ENCODE data around the gene TNS1. TPM values are rescaled to one million over a fixed set of nuclear protein-coding genes. Genes with fewer than 3 reads are reported as not detected.
"Not testable (repeated sequence)": the region's sequence is repeated elsewhere in the genome, so short reads cannot be mapped to it uniquely, and the experiment has no call there.

Gene TNS1
- total RNA-seq, 2 donors from 2014 or later: 4.4 to 44.9 TPM

DNA sequence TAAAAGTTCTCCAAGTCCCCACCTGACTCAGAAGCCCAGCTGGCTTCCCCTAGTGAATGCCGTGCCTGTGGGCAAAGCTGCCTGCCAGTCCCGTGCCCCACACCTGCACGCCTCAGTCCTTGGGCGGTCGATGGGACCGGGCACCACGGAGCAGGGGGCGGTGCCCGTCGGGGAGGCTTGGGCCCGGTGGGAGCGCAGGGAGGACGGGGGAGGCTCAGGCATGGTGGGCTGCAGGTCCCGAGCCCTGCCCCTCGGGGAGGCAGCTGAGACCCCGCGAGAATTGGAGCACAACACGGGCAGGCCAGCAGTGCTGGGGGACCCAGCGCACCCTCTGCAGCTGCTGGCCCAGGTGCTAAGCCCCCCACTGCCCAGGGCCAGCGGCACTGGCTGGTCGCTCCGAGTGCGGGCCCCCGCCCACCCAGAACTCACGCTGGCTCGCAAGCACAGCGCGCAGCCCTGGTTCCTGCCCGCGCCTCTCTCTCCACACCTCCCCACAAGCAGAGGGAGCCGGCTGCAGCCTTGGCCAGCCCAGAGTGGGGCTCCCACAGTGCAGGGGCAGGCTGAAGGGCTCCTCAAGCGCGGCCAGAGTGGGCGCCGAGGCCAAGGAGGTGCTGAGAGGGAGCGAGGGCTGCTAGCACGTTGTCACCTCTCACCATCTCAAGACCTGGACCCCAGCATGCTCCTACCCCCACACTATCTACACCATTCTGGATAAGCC, 215.5 kb downstream of the TNS1 start:
- Mint-ChIP-seq H3K4me3 (no peak overlapping the region), H3K4me1 (peaks cover 7% of the 10 kb centered on the region), H3K9me3 (peaks cover 3% of the 10 kb centered on the region), H3K27me3 (no peaks in the 10 kb centered on the region), H3K36me3 (ENCODE audit: low read depth) (no peaks in the 10 kb centered on the region), H3K27ac (no peak overlapping the region)
- no peak for ATAC-seq (replicated peaks)

DNA sequence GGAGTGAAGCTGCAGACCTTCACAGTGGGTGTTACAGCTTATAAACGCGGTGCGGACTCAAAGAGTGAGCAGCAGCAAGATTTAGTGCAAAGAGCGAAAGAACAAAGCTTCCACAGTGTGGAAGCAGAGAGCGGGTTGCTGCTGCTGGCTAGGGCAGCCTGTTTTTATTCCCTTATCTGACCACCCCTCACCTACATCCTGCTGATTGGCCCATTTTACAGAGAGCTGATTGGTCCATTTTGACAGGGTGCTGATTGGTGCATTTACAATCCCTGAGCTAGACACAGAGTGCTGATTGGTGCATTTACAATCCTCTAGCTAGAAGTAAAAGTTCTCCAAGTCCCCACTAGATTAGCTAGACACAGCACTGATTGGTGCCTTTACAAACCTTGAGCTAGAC, 216.2 kb downstream of the TNS1 start:
- H3K9me3 Mint-ChIP-seq; H3K4me1 Mint-ChIP-seq; H3K27ac Mint-ChIP-seq; H3K36me3 Mint-ChIP-seq (ENCODE audit: low read depth); H3K27me3 Mint-ChIP-seq; ATAC-seq (replicated peaks); H3K4me3 Mint-ChIP-seq: not testable (repeated sequence)

DNA sequence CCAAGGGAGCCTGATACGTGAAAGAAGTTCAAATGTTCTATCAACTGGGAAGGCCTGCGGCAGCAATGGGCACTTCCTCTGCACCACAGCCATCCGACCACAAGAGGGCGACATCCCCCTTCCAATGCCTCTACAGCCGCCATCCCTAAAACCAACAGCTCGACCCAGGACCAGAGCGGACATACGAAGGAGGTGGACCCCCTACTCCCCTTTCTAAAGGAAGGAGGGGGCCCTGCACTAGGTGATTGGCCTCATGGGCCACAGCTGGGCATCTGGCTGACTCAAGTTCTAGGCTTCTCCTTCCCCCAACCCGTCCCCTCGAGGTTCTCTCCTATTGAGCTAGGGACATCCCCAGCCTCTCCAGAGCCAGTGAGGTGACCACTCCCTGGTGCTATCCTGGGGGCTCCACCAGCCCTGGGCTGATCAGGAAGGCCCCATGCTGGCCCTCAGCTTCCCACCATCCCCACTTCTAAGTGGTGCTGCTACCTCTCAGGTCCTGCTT, 217.2 kb downstream of the TNS1 start:
- no peak overlapping the region for H3K27ac Mint-ChIP-seq
- H3K27me3 Mint-ChIP-seq: no peaks in the 10 kb centered on the region
- H3K9me3 Mint-ChIP-seq: peaks cover 3% of the 10 kb centered on the region
- no peaks in the 10 kb centered on the region for H3K36me3 Mint-ChIP-seq (ENCODE audit: low read depth)
- H3K4me3 Mint-ChIP-seq: peak overlapping the region; percentile 20
- ATAC-seq (replicated peaks): peak; percentile 60
- H3K4me1 Mint-ChIP-seq: peaks cover 3% of the 10 kb centered on the region

DNA sequence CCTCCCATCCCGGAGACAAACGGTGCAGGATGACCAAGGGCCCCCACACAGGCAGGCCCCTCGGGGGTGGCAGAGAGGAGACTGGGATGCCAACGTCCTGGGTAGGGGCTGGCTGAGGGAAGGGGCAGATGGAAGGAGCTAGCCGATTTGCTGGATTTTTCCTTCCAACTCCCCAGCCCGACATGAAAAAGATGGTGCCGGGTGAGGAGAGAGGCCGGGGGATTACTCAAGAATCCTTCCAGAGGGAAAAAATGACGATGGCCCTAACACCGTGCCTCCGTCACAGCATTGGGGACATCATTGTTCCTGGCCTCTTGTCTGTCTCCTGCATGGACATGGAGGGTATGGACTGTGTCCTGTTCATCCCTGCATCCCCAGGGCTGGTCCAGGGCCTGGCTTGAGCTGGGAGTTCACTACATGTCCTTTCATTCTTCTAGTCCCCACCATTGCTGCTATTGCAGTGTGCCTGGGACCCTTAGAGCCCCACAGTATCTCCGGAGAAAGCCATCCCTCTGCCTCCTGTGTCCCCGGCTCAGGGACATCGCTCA, 217.7 kb downstream of the TNS1 start:
- Mint-ChIP-seq H3K4me3 (peak overlapping the region; percentile 20), H3K27ac (no peak overlapping the region)

DNA sequence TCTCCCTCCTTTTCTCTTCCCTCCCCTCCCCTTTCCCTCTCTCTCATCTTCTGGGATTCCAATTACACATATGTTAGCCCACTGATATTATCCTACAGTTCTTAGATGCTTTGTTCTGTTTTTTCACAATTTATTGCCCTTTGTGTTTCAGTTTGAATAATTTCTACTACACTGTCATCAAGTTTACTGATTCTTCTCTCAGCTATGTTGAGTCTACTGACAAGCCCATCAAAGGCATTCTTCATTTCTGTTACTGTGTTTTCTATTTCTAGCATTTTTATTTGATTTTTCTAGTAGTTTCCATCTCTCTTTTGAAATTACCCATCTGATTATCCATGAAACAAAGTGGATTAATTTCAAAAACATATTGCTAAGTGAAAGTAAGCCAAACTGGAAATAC, 219.6 kb downstream of the TNS1 start:
- H3K4me1 Mint-ChIP-seq: no peaks in the 10 kb centered on the region
- no peak for ATAC-seq (replicated peaks)
- no peaks in the 10 kb centered on the region for H3K27me3 Mint-ChIP-seq
- H3K4me3 Mint-ChIP-seq: no peak overlapping the region
- no peaks in the 10 kb centered on the region for H3K36me3 Mint-ChIP-seq (ENCODE audit: low read depth)
- peaks cover 3% of the 10 kb centered on the region for H3K9me3 Mint-ChIP-seq
- no peak overlapping the region for H3K27ac Mint-ChIP-seq

More for the DNA sequence above, 217.7 kb downstream of the TNS1 start:
- Mint-ChIP-seq H3K36me3 (ENCODE audit: low read depth) (no peaks in the 10 kb centered on the region), H3K9me3 (peaks cover 3% of the 10 kb centered on the region), H3K4me1 (no peaks in the 10 kb centered on the region), H3K27me3 (no peaks in the 10 kb centered on the region)
- ATAC-seq (replicated peaks): peak; percentile 21

DNA sequence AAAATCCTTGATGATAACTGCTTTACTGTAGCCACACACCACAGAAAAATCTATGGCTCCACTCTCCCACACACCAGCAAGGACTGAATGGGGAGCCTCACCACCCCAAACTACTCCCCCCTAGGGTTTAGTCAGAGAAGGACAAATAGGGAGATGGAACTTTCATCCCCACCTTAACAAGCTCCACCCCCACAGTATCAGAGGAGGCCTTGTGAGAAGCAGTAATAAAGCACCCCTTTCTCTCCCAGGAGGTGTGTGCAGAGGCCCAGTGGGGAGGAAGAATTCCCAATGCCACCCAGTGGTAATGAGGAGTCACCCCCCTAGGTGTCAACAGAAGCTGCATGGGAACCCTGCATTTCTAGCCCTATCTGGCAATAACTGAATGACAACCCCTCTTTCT, 224.9 kb downstream of the TNS1 start:
- no peaks in the 10 kb centered on the region for H3K27me3 Mint-ChIP-seq
- ATAC-seq (replicated peaks): no peak
- no peaks in the 10 kb centered on the region for H3K36me3 Mint-ChIP-seq (ENCODE audit: low read depth)
- H3K4me3 Mint-ChIP-seq: no peak overlapping the region
- no peak overlapping the region for H3K27ac Mint-ChIP-seq
- no peaks in the 10 kb centered on the region for H3K9me3 Mint-ChIP-seq
- no peaks in the 10 kb centered on the region for H3K4me1 Mint-ChIP-seq

DNA sequence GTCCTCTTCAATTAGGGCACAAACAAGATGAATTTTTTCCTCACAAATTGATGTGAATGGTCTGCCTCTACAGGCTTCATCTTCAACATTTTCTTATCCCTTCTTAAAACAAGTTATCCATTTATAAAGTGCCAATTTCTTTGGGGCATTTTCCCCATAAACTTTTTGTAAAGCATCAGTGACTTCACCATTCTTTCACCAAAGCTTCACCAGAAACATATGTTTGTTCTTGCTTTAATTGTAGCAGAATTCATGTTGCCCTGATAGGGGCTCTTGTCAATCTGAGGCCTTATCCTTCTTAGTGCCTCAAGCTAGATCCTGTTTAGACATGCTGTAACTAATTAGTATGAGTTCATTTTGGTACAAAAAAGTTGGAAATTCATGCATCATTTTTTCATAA, 226.2 kb downstream of the TNS1 start:
- no peak for ATAC-seq (replicated peaks)
- Mint-ChIP-seq H3K27me3 (no peaks in the 10 kb centered on the region), H3K4me1 (no peaks in the 10 kb centered on the region), H3K27ac (no peak overlapping the region), H3K36me3 (ENCODE audit: low read depth) (no peaks in the 10 kb centered on the region), H3K4me3 (no peak overlapping the region), H3K9me3 (no peaks in the 10 kb centered on the region)

DNA sequence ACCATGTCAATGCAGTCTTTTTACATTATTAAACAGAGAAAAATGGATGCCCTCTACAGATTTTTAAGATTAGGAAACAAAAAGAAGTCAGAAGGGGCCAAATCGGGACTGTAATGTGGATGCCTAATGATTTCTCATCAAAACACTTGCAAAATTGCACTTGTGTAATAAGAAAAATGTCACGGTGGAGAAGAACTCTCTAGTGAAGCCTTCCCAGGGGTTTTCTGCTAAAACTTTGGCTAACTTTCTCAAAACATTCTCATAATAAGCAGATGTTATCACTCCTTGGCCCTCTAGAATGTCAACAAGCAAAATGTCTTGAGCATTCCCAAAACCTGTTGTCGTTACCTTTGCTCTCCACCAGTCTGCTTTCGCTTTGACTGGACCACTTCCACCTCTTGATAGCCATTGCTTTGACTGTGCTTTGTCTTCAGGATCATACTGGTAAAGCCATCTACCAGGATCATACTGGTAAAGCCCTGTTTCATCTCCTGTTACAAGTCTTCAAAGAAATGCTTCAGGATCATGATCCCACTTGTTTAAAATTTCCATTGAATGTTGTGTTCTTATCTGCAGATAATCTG, 226.8 kb downstream of the TNS1 start:
- Mint-ChIP-seq H3K4me1 (no peaks in the 10 kb centered on the region), H3K27me3 (no peaks in the 10 kb centered on the region), H3K4me3 (no peak overlapping the region), H3K27ac (no peak overlapping the region), H3K36me3 (ENCODE audit: low read depth) (no peaks in the 10 kb centered on the region), H3K9me3 (no peaks in the 10 kb centered on the region)
- ATAC-seq (replicated peaks): no peak

DNA sequence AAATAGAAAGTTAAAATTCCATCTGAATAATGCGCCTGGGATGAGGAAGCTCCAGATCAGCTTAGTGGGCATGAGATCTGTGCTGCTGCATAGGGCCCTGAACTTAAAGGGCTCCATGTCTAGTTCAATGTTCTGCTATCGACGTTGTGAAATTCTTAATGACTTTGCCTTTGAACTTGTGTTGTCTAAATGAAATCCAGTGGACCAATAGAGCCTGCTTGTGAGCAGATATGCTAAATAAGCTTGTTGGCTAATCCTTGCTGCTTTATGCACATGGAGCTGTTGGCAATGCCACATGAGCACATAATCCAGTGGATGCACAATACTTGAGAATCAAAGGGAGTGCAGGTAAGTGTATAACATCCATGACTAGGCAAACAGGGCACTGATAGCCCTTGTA, 228.6 kb downstream of the TNS1 start:
- H3K4me1 Mint-ChIP-seq: no peaks in the 10 kb centered on the region
- no peaks in the 10 kb centered on the region for H3K36me3 Mint-ChIP-seq (ENCODE audit: low read depth)
- no peak overlapping the region for H3K27ac Mint-ChIP-seq
- no peak overlapping the region for H3K4me3 Mint-ChIP-seq
- H3K27me3 Mint-ChIP-seq: no peaks in the 10 kb centered on the region
- no peak for ATAC-seq (replicated peaks)
- H3K9me3 Mint-ChIP-seq: no peaks in the 10 kb centered on the region

DNA sequence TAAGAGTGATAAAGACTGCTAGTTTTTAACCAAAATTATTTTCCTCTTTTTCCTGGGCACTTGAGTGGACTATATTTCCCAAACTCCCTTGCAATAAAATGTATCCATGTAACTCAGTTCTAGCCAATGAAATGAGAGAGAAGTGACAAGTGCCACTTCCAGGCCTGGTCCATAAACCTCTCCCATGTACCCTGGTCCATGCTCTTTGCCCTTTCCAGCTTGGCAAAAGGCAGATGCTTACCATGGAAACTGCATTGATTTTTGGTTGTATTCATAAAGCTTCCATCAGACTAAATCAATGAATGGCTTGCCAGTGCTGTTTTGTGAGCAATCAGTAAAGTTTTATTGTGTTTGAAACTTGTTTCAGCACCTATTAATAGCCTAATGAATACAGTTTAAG, 229.3 kb downstream of the TNS1 start:
- H3K36me3 Mint-ChIP-seq (ENCODE audit: low read depth): no peaks in the 10 kb centered on the region
- ATAC-seq (replicated peaks): no peak
- H3K27me3 Mint-ChIP-seq: no peaks in the 10 kb centered on the region
- H3K9me3 Mint-ChIP-seq: no peaks in the 10 kb centered on the region
- no peak overlapping the region for H3K4me3 Mint-ChIP-seq
- H3K4me1 Mint-ChIP-seq: no peaks in the 10 kb centered on the region
- no peak overlapping the region for H3K27ac Mint-ChIP-seq

DNA sequence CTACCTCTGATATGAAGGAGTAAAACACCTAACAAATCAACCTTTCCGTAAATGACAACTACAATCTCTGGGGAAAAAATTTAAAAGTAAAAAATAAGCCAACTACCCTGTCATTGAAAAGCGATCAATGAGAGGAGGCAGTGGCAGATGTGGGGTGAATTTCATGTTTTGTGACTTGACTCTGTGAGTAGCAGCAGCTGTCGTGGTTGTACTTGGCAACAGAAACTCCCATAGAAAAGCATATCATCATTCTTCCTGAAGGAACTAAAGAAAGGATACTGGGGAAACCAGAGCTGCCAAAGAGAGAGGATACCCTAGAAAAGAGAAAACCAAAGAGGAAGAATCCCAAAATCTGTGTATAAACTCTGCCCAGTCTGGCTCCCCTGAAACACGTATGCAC, 236.4 kb downstream of the TNS1 start:
- Mint-ChIP-seq H3K4me3 (no peak overlapping the region), H3K27ac (no peak overlapping the region), H3K27me3 (peaks cover 9% of the 10 kb centered on the region), H3K4me1 (no peaks in the 10 kb centered on the region), H3K9me3 (peaks cover 4% of the 10 kb centered on the region), H3K36me3 (ENCODE audit: low read depth) (no peaks in the 10 kb centered on the region)
- no peak for ATAC-seq (replicated peaks)

DNA sequence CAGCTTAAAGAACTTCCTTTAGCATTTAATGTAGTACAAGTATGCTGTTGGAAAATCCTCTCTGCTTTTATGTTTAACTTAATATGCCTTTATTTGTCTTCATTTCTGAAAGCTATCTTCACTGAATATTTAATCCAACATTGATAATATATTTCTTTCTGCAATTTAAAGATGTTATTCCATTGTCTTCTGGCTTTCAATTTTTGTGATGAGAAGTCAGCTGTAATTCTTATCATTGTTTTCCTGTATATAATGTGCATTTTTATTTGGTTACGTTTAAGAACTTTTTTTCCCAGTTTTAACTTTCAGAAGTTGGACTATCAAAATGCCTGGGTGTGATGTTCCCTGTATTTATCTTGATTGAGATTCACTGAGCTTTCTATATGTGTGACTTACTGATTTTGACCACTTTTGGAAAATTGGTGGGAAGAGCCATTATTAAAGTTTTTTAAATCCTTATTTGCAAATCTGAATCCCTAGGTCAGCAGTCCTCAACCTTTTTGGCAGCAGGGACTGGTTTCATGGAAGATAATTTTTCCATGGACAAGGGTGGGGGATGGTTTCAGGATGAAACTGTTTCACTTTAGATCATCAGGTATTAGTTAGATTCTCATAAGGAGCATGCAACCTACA, 241.0 kb downstream of the TNS1 start:
- no peaks in the 10 kb centered on the region for H3K36me3 Mint-ChIP-seq (ENCODE audit: low read depth)
- no peak for ATAC-seq (replicated peaks)

DNA sequence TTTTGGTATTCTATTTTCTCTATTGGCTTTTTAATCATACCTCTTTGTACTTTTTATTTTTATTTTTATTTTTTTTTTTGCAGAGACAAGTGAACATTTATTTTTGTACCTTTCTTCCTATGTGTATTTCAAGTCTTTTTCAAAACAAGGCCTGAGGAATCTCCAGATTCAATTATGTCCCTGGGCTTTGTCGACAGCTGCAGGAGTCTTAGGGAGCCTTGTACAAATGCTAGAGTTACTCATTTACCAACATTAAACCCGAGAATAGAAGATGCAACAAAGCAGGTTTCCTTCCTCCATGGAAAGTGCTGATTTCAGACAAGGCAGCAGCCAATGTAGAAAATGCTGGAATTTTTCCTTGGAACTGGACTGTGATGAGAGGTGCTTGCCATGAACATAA, 242.8 kb downstream of the TNS1 start:
- Mint-ChIP-seq H3K4me3 (no peak overlapping the region), H3K27me3 (peaks cover 5% of the 10 kb centered on the region), H3K36me3 (ENCODE audit: low read depth) (no peaks in the 10 kb centered on the region), H3K9me3 (peaks cover 4% of the 10 kb centered on the region), H3K4me1 (peaks cover 12% of the 10 kb centered on the region), H3K27ac (no peak overlapping the region)
- ATAC-seq (replicated peaks): no peak

More for the DNA sequence above, 241.0 kb downstream of the TNS1 start:
- Mint-ChIP-seq H3K9me3 (peaks cover 4% of the 10 kb centered on the region), H3K27me3 (peaks cover 9% of the 10 kb centered on the region), H3K27ac (no peak overlapping the region), H3K4me1 (peaks cover 3% of the 10 kb centered on the region), H3K4me3 (no peak overlapping the region)

DNA sequence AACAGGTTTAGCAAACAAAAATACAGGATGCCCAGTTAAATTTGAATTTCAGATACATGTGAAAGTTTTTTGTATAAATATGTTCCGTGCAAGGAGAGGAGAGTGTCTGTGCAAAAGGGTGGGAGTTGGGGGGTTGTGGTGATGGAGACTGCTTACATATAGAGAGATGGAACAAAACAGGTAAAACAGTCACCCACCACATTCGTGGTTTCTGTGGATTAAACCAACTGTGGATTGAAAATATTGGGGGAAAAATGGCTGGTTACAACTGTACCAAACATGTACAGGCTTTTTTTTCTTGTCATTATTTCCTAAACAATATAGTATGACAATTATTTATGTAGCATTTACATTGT, 245.7 kb downstream of the TNS1 start:
- ATAC-seq (replicated peaks): peak; percentile 53
- peaks cover 15% of the 10 kb centered on the region for H3K4me1 Mint-ChIP-seq
- H3K36me3 Mint-ChIP-seq (ENCODE audit: low read depth): no peaks in the 10 kb centered on the region
- H3K4me3 Mint-ChIP-seq: peak overlapping the region; percentile 61
- H3K27ac Mint-ChIP-seq: peak overlapping the region; percentile 80
- peaks cover 1% of the 10 kb centered on the region for H3K27me3 Mint-ChIP-seq
- no peaks in the 10 kb centered on the region for H3K9me3 Mint-ChIP-seq
